MCF 10A (cell line): ENCODE data around the gene USF1. TPM values are rescaled to one million over a fixed set of nuclear protein-coding genes. Genes with fewer than 3 reads are reported as not detected.
A peak's percentile ranks its signal among the peaks of the same experiment; 100 is the strongest.
"Not testable (repeated sequence)": the region's sequence is repeated elsewhere in the genome, so short reads cannot be mapped to it uniquely, and the experiment has no call there.

Experiments used
- BruUV-seq: library from RNA; stranded (reverse); fragments of 400-500 nt; replicated peaks from 2 replicates; lab custom pipeline; 2021; lab: Mats Ljungman, UMichigan
- CTCF ChIA-PET: fragments of 300-600 bp; sonication (Branson Sonifier 250); formaldehyde crosslinking; extraction: SDS; loops from one replicate; lab custom pipeline; 2021; ENCODE audit warnings: antibody characterized with exemption, inconsistent platforms; lab: Yijun Ruan, JAX
- POLR2A ChIA-PET: fragments of 300-600, 350-650 bp; sonication (Branson Sonifier 250); formaldehyde crosslinking; extraction: SDS; loops from one replicate; lab custom pipeline; 2020; ENCODE audit warnings: antibody characterized with exemption, inconsistent platforms; lab: Yijun Ruan, JAX
- DNase-seq: peaks from one replicate; pipeline ENCODE4 v3.0.0-alpha.2; 2018; ENCODE audit not compliant: unreplicated experiment
- H3K27ac Mint-ChIP-seq: one replicate; pipeline ENCODE4 v1.8.0; 2022; ENCODE audit warnings: mild to moderate bottlenecking, low read depth, mixed read lengths; ENCODE audit not compliant: unreplicated experiment
- H3K27me3 Mint-ChIP-seq: one replicate; pipeline ENCODE4 v1.8.0; 2022; ENCODE audit warnings: mixed read lengths; ENCODE audit not compliant: insufficient read depth, unreplicated experiment
- H3K36me3 Mint-ChIP-seq: one replicate; pipeline ENCODE4 v1.8.0; 2022; ENCODE audit warnings: mild to moderate bottlenecking, moderate library complexity, mixed read lengths; ENCODE audit not compliant: insufficient read depth, unreplicated experiment
- H3K4me1 Mint-ChIP-seq: one replicate; pipeline ENCODE4 v1.8.0; 2022; ENCODE audit warnings: mixed read lengths; ENCODE audit not compliant: insufficient read depth, unreplicated experiment
- H3K4me3 Mint-ChIP-seq: one replicate; pipeline ENCODE4 v1.8.0; 2022; ENCODE audit warnings: mild to moderate bottlenecking, moderate library complexity, mixed read lengths; ENCODE audit not compliant: unreplicated experiment
- H3K9me3 Mint-ChIP-seq: one replicate; pipeline ENCODE4 v1.8.0; 2022; ENCODE audit warnings: mixed read lengths; ENCODE audit not compliant: unreplicated experiment
- CTCF ChIP-seq: fragments of 200-600 bp; IDR thresholded peaks from one replicate; pipeline ENCODE4 v1.8.0; 2022; ENCODE audit warnings: antibody characterized with exemption, mild to moderate bottlenecking; ENCODE audit not compliant: unreplicated experiment
- intact Hi-C: fragments of 100-400 bp; cut with micrococcal nuclease; formaldehyde crosslinking; loops from 2 replicates; pipeline ENCODE4 v1.14.1; 2022
- total RNA-seq: library from RNA; stranded (reverse); gene quantifications from 2 replicates; pipeline ENCODE4 v1.2.3, GENCODE V29; 2022

Gene USF1
- total RNA-seq, 1 experiment from 2014 or later, result 48.8 TPM

- Mint-ChIP-seq H3K27me3 (no peaks in the 10 kb centered on the region), H3K36me3 (peaks cover 25% of the 10 kb centered on the region), H3K4me3 (no peak overlapping the region), H3K9me3 (no peaks in the 10 kb centered on the region), H3K4me1 (peaks cover 30% of the 10 kb centered on the region), H3K27ac (no peak overlapping the region)
- CTCF ChIA-PET, result interaction anchor here (0.6 to 6.3 kb wide), 22 partner anchors 9 to 319 kb away, joined by 3 to 115 read pairs (median 4); partner anchors contain the start of genes F11R, ITLN2 and KLHDC9
- POLR2A ChIA-PET, result interaction anchor here (1.1 to 11.7 kb wide), 4 partner anchors 27 to 159 kb away, joined by 3 to 148 read pairs (median 10); partner anchors contain the start of genes F11R, KLHDC9 and USF1
- DNase-seq, result peak; percentile 79
- intact Hi-C loops, result loop anchor here (1.0 kb wide), 4 partner anchors 52 to 146 kb away; partner anchors contain the start of gene USF1
- TF ChIP-seq CTCF, result peak; percentile 42
- BruUV-seq, result no TSS peak
These were observed 52.1 kb downstream of the USF1 start for GRCh38 chr1:160993544-160994193.

- H3K27me3 Mint-ChIP-seq, BruUV-seq, intact Hi-C loops, H3K4me3 Mint-ChIP-seq, H3K9me3 Mint-ChIP-seq, DNase-seq, H3K27ac Mint-ChIP-seq: not testable (repeated sequence)
- H3K36me3 Mint-ChIP-seq, result peaks cover 13% of the 10 kb centered on the region
- peaks cover 23% of the 10 kb centered on the region for H3K4me1 Mint-ChIP-seq
- POLR2A ChIA-PET, result interaction anchor here (0.6 to 11.7 kb wide), 7 partner anchors 28 to 352 kb away, joined by 3 to 148 read pairs (median 3); partner anchors contain the start of genes F11R, NIT1, PFDN2 and USF1
- CTCF ChIA-PET, result interaction anchor here (0.7 to 6.6 kb wide), 18 partner anchors 9 to 266 kb away, joined by 3 to 130 read pairs (median 6); partner anchors contain the start of gene ITLN2
These were observed 53.7 kb downstream of the USF1 start for GRCh38 chr1:160992036-160992435.

Other genes with a start within 250 kb of the USF1 start
- not detected in 2 replicates for gene LY9, start 249.8 kb downstream of the USF1 start, total RNA-seq
- not detected in 2 replicates for gene CD244, start 183.1 kb downstream of the USF1 start, total RNA-seq
- gene ITLN1, start 160.8 kb downstream of the USF1 start, total RNA-seq, result not detected in 2 replicates
- 0.27 TPM in 1 of 2 replicates, not detected in the other for gene ITLN2, start 91.2 kb downstream of the USF1 start, total RNA-seq
- gene F11R, start 24.8 kb downstream of the USF1 start, total RNA-seq, result 73.6 and 76.8 TPM in 2 replicates
- gene TSTD1, start 7.0 kb downstream of the USF1 start, total RNA-seq, result 35.2 and 48.0 TPM in 2 replicates
- 0.34 and 0.58 TPM in 2 replicates for gene ARHGAP30, start 23.9 kb upstream of the USF1 start, total RNA-seq
- 7.0 and 11.2 TPM in 2 replicates for gene NECTIN4, start 43.6 kb upstream of the USF1 start, total RNA-seq
- gene KLHDC9, start 52.4 kb upstream of the USF1 start, total RNA-seq, result not detected in 2 replicates
- gene PFDN2, start 72.1 kb upstream of the USF1 start, total RNA-seq, result 514 and 683 TPM in 2 replicates
- gene NIT1, start 72.1 kb upstream of the USF1 start, total RNA-seq, result 73.4 and 75.4 TPM in 2 replicates
- 63.1 and 73.6 TPM in 2 replicates for gene DEDD, start 86.7 kb upstream of the USF1 start, total RNA-seq
- gene UFC1, start 108.0 kb upstream of the USF1 start, total RNA-seq, result 123 and 125 TPM in 2 replicates
- 33.8 and 36.6 TPM in 2 replicates for gene USP21, start 113.5 kb upstream of the USF1 start, total RNA-seq
- 30.3 and 32.4 TPM in 2 replicates for gene PPOX, start 120.4 kb upstream of the USF1 start, total RNA-seq
- gene B4GALT3, start 131.5 kb upstream of the USF1 start, total RNA-seq, result 50.0 and 51.7 TPM in 2 replicates
- not detected in 2 replicates for gene ADAMTS4, start 153.1 kb upstream of the USF1 start, total RNA-seq
- 139 and 149 TPM in 2 replicates for gene NDUFS2, start 156.4 kb upstream of the USF1 start, total RNA-seq
- gene FCER1G, start 169.3 kb upstream of the USF1 start, total RNA-seq, result 1.0 and 2.1 TPM in 2 replicates
- not detected in 2 replicates for gene APOA2, start 177.7 kb upstream of the USF1 start, total RNA-seq
- 10.0 and 12.3 TPM in 2 replicates for gene TOMM40L, start 180.1 kb upstream of the USF1 start, total RNA-seq
- not detected in 2 replicates for gene NR1I3, start 192.2 kb upstream of the USF1 start, total RNA-seq
- gene PCP4L1, start 212.8 kb upstream of the USF1 start, total RNA-seq, result not detected in 2 replicates